Renal pelvis (tissue), 12 donors: ENCODE results near the gene DRC3. TPM values are rescaled to one million over a fixed set of nuclear protein-coding genes. Genes with fewer than 3 reads are reported as not detected.
A peak's percentile ranks its signal among the peaks of the same experiment; 100 is the strongest.
"Not testable (repeated sequence)": the region's sequence is repeated elsewhere in the genome, so short reads cannot be mapped to it uniquely, and the experiment has no call there.

Experiments used
- DNase-seq: peaks from one replicate; pipeline ENCODE4 v3.0.0-alpha.2; 2013
- long read RNA-seq, 16 experiments: transcript quantifications; one replicate each; lab custom pipeline, GENCODE V29; 2026
- polyA plus RNA-seq, 3 donors: library from polyadenylated mRNA; unstranded; fragments of 120-200 nt; gene quantifications; one replicate each; pipeline ENCODE4 v1.2.1, GENCODE V29; 2013; ENCODE audit not compliant: insufficient read length in 3 of 3

DRC3 gene
- 10 to 100 TPM; 12.9 to 25.4 (median 20.6) TPM for polyA plus RNA-seq
- long read RNA-seq, donor 1, partial matches to known transcripts: 0 of 1 reads
- long read RNA-seq, donor 1, other reads (novel, unspliced or antisense): 0 of 1 reads
- long read RNA-seq, donor 2, partial matches to known transcripts: 0 of 1 reads
- long read RNA-seq, donor 2, other reads (novel, unspliced or antisense): 0 of 1 reads
- long read RNA-seq, donor 3: 0 reads
- long read RNA-seq, donor 4, partial matches to known transcripts: 0 of 15 reads
- long read RNA-seq, donor 4, other reads (novel, unspliced or antisense): 14 of 15 reads
- long read RNA-seq, donor 5: 0 reads
- long read RNA-seq, donor 6, partial matches to known transcripts: 0 of 2 reads
- long read RNA-seq, donor 6, other reads (novel, unspliced or antisense): 0 of 2 reads
- long read RNA-seq, donor 7, partial matches to known transcripts: 12 of 28 reads
- long read RNA-seq, donor 7, other reads (novel, unspliced or antisense): 15 of 28 reads
- long read RNA-seq, donor 8: 0 reads
- long read RNA-seq, donor 9, partial matches to known transcripts: 0 of 14 reads
- long read RNA-seq, donor 9, other reads (novel, unspliced or antisense): 14 of 14 reads
- long read RNA-seq, donor 10: 0 reads
- long read RNA-seq, donor 11, partial matches to known transcripts: 0 of 3 reads
- long read RNA-seq, donor 11, other reads (novel, unspliced or antisense): 0 of 3 reads
- long read RNA-seq, donor 12, partial matches to known transcripts: 0 of 1 reads
- long read RNA-seq, donor 12, other reads (novel, unspliced or antisense): 0 of 1 reads
- long read RNA-seq, donor 13: 0 reads
- long read RNA-seq, donor 14: 0 reads
- long read RNA-seq, donor 15: 0 reads
- long read RNA-seq, donor 16: 0 reads

- peak; percentile 100 for DNase-seq
These were observed at the start of gene DRC3, which contains the start of gene TOM1L2 for GRCh38 chr17:17972126-17972951. TSS of gene DRC3 (plus strand) at chr17:17972862. CDS start at chr17:17977599, 4,737 bp downstream. TSS of gene TOM1L2 (minus strand) at chr17:17972400. CDS start at chr17:17972313, 87 bp downstream.

GRCh38 chr17:17924131-17924856, 48.4 kb upstream of the DRC3 start:
- DNase-seq: no peak

DNA sequence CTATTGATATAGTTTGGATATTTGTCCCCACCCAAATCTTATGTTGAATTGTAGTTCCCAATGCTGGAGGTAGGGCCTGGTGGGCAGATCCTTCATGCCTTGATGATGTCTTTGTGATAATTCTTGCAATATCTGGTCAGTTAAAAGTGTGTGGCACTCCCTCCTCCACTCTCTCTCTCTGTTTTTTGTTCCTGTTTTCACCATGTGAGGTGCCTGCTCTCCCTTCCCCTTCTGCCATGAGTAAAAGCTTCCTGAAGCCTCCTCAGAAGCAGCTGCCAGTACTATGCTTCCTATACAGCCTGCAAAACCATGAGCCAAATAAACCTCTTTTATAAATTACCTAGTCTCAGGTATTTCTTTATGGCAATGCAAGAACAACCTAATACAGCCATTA, 47.8 kb upstream of the DRC3 start:
- DNase-seq: no peak

- no peak for DNase-seq
These were observed 46.6 kb upstream of the DRC3 start for GRCh38 chr17:17926036-17926435.

GRCh38 chr17:17926840-17927449, 45.7 kb upstream of the DRC3 start:
- DNase-seq: no peak

DNA sequence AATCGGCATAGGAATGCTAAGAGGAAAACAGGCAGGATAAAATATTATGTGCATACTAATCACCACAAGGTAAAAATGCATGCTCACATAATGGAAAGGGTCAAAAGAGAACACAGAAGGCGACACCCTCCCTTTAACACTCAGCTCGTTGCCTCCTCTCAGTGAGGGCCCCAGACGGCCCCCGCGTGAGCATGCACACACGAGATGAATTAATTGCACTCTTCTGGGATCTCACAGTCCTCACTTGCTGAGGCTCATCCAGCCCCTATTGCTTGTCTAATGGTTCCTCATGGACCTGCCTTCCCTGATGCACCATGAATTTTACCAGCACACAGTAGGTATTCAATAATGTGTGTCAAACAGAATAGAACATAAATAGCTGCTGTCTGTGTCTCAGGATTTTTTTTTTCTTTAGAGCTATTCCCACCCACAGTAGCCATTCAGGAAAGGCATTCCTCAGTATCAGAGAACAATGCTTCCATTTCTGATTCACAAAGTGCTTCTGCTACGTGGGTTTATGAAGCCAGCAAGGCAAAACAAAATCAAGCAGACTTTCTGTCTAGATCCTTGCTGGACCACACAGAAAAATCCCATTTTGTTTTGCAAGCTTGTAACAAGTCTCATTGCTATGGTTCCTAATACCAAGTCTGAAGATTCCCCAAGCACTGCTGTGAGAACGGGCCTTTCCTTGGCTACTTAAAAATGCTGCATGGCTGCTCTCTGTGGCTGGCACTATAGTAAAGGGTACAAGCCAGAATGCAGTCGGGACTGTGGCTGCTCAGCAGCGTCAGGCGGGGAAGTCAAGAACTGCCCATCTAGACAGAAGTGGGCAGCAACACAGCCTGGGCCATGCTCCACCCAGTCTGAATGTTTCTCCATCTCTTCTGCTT, 44.0 kb upstream of the DRC3 start:
- no peak for DNase-seq

DNA sequence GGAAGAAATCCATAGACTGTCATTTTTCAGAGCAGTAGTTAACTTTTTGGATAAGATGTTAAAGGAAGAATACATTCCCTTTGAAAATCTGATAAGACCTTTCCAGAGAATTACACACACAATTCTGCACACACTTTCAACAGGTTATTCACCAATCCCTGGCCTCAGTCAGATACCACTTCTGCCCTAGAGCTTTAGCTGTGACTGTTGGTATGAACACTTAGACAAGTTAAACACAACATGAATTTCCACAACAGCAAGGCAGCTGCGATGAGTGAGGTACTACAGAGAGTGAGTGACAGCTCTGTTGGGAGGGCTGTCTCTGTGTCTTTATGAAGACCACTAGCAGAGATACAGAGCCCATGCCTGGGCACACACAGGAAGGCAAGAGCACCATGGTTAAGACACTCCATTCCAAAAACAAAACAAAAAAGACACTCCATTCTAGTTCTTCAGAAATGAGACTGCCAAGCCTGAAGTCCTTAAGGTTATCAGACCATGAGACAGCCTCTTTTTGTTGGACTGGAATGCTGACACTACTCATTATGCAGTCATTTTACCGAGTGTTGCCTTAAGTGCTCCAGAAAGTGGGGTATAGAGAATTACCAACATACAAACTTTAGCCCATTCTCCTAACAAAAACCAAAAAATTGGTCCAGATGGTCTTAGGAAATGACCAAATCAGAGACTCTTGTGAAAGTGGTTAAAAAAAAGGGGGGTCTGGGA, 42.8 kb upstream of the DRC3 start:
- no peak for DNase-seq

DNA sequence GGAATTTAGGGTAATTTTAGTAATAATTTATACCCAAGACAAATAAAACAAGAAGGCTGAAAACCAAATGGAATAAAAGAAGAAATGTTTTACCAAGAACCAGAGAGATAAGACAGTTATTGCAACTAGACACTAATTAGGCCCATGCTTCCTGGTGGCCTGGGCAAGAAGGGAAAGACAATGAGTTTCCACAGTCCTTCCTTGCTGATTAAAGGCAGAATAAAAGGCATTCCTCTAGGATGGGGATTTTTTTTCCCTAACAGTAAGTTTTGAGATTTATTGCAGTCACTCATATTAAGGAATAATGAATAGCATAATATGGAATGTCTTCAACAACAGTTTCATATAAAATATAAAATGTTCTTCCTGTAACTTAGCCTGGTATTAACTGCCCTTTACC, 42.0 kb upstream of the DRC3 start:
- DNase-seq: no peak

DNA sequence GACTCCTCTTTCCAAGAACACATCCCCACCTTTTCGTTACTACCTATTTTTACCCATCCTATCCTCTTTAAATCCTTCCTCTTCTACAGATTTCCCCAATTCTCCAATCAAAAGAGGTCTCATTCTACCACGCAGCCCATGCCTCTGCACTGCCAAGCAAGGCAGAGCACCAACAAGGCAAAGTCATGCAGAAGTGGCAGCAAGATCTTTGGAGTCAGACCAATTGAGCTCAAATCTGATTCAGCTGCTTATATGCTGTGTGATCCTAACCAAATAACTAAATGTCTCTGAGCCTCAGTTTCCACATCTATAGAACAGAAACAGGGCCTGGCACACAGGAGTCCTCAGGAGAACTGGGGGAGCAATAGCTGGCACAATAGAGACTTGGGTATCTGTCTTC, 41.5 kb upstream of the DRC3 start:
- no peak for DNase-seq

- DNase-seq: no peak
These were observed 38.9 kb upstream of the DRC3 start for GRCh38 chr17:17933775-17934174.

GRCh38 chr17:17934214-17934613, 38.4 kb upstream of the DRC3 start:
- DNase-seq: no peak

DNA sequence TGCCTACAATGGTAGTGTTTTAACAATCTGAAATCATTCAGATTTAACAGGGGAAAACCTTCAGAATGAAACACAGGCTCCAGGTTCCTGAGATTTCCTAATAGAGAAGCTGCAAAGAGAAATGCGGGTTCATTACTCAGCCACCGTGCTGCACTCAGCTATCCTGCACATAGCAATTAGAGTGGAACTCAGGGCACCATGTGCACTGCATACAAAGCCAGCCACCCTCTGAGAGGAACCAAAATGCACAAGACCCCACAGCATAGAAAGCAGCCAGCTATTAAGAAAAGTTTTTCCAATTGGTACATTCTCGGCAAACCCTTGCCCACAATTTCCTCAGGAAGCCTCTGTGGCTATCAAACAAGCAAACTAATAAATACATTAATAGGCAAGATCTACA, 37.9 kb upstream of the DRC3 start:
- DNase-seq: no peak

DNA sequence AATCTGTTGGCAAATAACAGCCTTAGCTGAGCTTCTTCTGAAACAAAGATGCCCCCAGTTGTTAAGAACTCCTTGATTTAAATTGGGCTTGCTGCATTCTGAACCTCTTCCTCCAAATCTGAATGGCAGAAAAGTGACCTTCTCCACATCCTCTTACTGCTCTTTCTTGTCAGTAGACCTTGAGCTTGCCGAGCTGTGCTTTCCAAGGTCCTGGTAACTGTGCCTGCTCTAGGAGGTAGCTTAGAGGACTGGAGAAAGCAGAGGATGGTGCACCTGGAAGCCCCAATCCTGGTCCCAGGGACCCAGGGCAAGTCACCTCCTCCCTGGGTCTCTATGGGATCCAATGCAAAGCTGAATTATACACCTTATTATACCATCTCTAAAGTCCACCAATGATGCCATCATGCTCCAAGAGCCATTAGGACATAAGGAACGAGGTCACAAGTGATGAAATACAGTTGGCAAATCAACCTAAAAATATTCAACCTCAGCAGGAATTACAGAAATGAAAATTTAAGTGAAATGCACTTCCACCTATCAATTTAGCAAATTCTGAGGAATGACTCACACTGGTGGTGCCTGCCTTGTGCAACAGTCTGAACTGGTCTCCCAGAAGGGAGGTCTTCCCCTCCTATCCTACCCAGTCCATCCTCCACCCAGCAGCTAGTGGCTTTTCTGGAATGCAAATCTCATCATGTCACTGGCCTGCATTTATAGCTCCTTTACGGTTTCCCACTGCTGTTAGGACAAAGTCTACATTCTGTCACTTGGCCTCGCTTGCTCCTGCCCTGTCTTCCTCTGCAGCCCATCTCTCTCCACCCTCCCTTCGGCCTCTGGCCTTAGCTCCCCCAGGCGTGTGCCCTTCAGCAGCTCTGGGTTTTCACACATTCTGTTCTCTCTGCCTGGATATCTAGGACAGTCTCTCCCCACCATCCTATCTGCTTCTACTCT, 37.1 kb upstream of the DRC3 start:
- DNase-seq: no peak

DNA sequence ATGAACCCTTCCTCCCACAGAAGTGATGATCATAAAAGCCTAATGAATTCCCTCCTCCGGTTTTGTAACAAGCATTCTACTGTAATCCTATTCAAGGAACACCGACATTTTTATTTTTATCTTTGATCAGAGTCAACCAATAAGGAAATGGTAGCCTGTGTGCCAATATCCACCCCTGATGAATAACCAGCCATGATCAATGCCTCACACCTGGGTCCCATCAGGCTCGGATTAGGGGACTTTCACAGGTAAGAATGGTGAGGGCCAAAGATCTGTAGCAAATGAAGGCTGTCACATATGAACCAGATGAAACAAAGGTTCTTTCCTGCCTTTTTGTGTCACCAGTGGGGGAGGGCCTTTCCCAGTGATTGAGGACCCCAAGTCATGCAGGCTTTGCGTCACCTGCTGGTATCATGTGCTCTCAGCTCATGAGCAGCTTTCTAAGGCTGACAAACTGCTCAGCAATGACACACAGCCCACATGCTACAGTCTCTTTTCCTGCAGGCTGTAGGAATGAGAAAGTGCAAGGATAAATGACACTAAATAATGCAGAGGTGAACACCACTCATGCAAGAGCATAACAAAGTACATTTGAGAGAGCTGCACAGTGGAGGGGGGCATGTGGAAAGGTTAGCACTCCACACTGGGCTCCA, 35.3 kb upstream of the DRC3 start:
- DNase-seq: no peak

DNA sequence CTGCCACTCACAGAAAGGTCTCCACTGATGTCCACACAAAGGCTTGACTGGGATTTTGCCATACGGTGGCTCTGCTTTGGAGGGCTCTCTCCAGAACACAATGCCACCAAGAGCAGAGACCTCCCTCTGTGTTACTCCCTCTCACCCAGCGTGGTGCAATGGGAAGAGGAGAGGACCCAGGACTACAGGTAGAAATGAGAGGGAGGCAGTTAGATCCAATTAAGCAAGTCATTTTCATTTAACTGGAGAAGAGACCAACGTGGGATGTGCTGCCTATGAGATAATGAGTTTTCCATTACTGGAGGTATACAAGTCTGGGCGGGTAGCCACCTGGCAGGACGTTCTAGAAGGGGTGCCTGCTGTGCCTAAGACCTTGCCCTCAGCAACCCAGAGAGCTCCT, 34.7 kb upstream of the DRC3 start:
- no peak for DNase-seq

DNA sequence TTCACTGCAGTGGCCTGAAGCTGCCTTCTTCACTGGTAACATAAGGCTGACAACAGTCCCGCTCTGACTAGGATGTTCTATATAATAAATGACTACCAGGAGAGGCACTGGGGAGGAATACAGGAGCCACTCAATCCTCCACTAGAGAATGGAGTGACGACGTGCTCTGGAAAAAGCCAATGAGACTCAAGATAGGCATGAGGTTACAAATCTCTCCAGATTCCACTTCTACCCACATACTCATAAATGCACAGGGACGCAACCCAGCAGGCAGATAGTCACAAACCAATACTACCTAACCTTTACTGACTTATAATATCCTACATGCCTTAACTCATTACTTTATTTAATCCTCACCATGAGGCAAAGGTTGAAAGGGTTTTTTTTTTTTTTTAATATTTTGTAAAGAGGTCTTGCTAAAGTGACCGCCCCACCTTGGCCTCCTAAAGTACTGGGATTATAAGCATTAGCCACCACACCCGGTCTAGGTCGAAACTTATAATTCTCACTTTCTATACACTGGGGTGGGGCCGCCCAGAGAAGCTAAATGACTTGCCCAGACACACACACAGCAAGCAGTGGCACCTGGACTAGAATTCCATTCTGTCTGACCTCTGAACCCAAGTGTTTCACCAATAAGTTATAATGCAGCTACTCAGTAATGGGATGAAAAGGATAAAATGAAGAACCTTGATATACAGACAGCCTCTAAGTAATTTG, 34.1 kb upstream of the DRC3 start:
- no peak for DNase-seq

DNA sequence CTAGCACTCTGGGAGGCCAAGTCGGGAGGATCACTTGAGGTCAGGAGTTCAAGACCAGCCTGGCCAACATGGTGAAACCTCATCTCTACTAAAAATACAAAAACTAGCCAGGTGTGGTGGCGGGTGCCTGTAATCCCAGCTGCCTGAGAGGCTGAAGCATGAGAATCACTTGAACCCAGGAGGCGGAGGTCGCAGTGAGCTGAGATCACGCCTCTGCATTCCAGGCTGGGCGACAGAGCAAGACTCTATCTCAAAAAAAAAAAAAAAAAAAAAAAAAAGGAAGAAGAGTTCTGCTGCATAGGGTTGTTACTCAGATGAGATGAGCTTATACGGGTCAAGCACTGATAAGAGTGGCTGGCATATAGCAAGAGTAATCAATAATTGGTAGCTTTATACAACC, 32.7 kb upstream of the DRC3 start:
- not testable (repeated sequence) for DNase-seq
